K562 (cell line): Measurements from ENCODE around the gene B3GALT4. TPM values are rescaled to one million over a fixed set of nuclear protein-coding genes. Genes with fewer than 3 reads are reported as not detected.

Experiments used
- ELF4 ChIP-seq: fragments of 450-650 bp; formaldehyde crosslinking; IDR thresholded peaks from 2 replicates; pipeline ENCODE4 v1.4.0; 2022; ENCODE audit warnings: missing genetic modification characterization
- ESRRA ChIP-seq: fragments of 450-650 bp; IDR thresholded peaks from 2 replicates; pipeline ENCODE4 v1.6.1; 2014; ENCODE audit warnings: low read depth, mild to moderate bottlenecking, moderate library complexity, borderline replicate concordance
- FOXA1 ChIP-seq: fragments of 450-650 bp; IDR thresholded peaks from 2 replicates; pipeline ENCODE4 v1.6.1; 2016; ENCODE audit warnings: mild to moderate bottlenecking, borderline replicate concordance
- LEF1 ChIP-seq: fragments of 450-650 bp; IDR thresholded peaks from 2 replicates; pipeline ENCODE4 v1.6.1; 2016; ENCODE audit warnings: mild to moderate bottlenecking
- MCM5 ChIP-seq: fragments of 450-650 bp; IDR thresholded peaks from 2 replicates; pipeline ENCODE4 v1.6.1; 2016; ENCODE audit warnings: low read depth
- NBN ChIP-seq: fragments of 450-650 bp; IDR thresholded peaks from 2 replicates; pipeline ENCODE4 v1.6.1; 2016; ENCODE audit warnings: low read depth, mild to moderate bottlenecking
- POU5F1 ChIP-seq: fragments of 150-350 bp; IDR thresholded peaks from 2 replicates; pipeline ENCODE4 v1.6.1; 2014; ENCODE audit warnings: borderline replicate concordance, low read length, low read depth, mild to moderate bottlenecking; ENCODE audit not compliant: partially characterized antibody
- PYGO2 ChIP-seq: fragments of 450-650 bp; IDR thresholded peaks from 2 replicates; pipeline ENCODE4 v1.6.1; 2016; ENCODE audit warnings: mild to moderate bottlenecking, missing genetic modification characterization, moderate library complexity, missing compliant biosample characterization
- ZBTB1 ChIP-seq: sonication (generic); formaldehyde crosslinking; IDR thresholded peaks from 2 replicates; pipeline ENCODE4 v1.8.1; 2023; ENCODE audit warnings: missing genetic modification reagents, low read depth, mild to moderate bottlenecking, borderline replicate concordance
- ZFP30 ChIP-seq: fragments of 250-450 bp; sonication (Bioruptor Pico); IDR thresholded peaks from 2 replicates; pipeline ENCODE4 v1.8.0; 2022; ENCODE audit warnings: moderate library complexity, mild to moderate bottlenecking, inconsistent platforms, borderline replicate concordance
- ZNF408 ChIP-seq: fragments of 250-450 bp; sonication (Bioruptor Pico); IDR thresholded peaks from 2 replicates; pipeline ENCODE4 v1.4.0; 2020; ENCODE audit warnings: low read depth, mild to moderate bottlenecking, moderate library complexity
- ZNF583 ChIP-seq: fragments of 250-450 bp; sonication (Bioruptor Pico); IDR thresholded peaks from 2 replicates; pipeline ENCODE4 v1.4.0; 2020
- ZNF699 ChIP-seq: fragments of 250-450 bp; sonication (Bioruptor Pico); IDR thresholded peaks from 2 replicates; pipeline ENCODE4 v1.8.0; 2021; ENCODE audit warnings: mild to moderate bottlenecking, moderate library complexity; ENCODE audit not compliant: insufficient replicate concordance
- ZSCAN29 ChIP-seq: fragments of 450-650 bp; IDR thresholded peaks from 2 replicates; pipeline ENCODE4 v1.6.1; 2017
- polyA plus RNA-seq, 8 experiments: library from polyadenylated mRNA; depleted of rRNA in 4 of 8; stranded (reverse) in 5 of 8; unstranded in 3 of 8; fragments of >200 nt; fragmentation: Nextera tagmentation in 2 of 8; fragmentation: Illumina TruSeq in 1 of 8; extraction: Ambion mirVana in 2 of 8; extraction: Trizol in 1 of 8; gene quantifications; 2 replicates each; pipeline versions ENCODE4 v1.2.1 to v1.2.3, GENCODE V29; 2011 to 2014; ENCODE audit warnings: inconsistent platforms in 1 of 8, missing spikeins in 1 of 8
- total RNA-seq, 7 experiments: library from RNA; depleted of rRNA in 6 of 7; stranded (reverse); fragments of >200 nt in 6 of 7; fragmentation: Illumina TruSeq in 2 of 7; extraction: Trizol in 2 of 7; gene quantifications; 2 replicates each; pipeline versions ENCODE4 v1.2.1 to v1.2.3, GENCODE V29; 2011 to 2021; ENCODE audit warnings: low replicate concordance in 1 of 7
- TF ChIP-seq, protein P1 (sequence below): fragments of 450-650 bp; IDR thresholded peaks from 2 replicates; pipeline ENCODE4 v1.6.1; 2017; ENCODE audit warnings: mild to moderate bottlenecking, moderate library complexity
- TF ChIP-seq, protein P2 (sequence below): fragments of 250-450 bp; sonication (Bioruptor Pico); IDR thresholded peaks from 2 replicates; pipeline ENCODE4 v1.8.0; 2022; ENCODE audit warnings: inconsistent platforms
- TF ChIP-seq, protein P3 (sequence below): IDR thresholded peaks from 3 replicates; pipeline ENCODE4 v1.6.1; 2011; ENCODE audit warnings: borderline replicate concordance, mild to moderate bottlenecking, moderate library complexity; ENCODE audit not compliant: insufficient read length; ENCODE audit errors: extremely low read depth
- TF ChIP-seq, protein P4 (sequence below): IDR thresholded peaks from 2 replicates; pipeline ENCODE4 v1.6.1; 2014; ENCODE audit warnings: antibody characterized with exemption

B3GALT4 gene
- total and polyA plus RNA-seq, 9 of the 15 experiments (the other 6 are each of a cell fraction or from before 2014, with no cell fraction given): 0.11 to 1.3 (median 0.53) TPM; not detected in 1

DNA sequence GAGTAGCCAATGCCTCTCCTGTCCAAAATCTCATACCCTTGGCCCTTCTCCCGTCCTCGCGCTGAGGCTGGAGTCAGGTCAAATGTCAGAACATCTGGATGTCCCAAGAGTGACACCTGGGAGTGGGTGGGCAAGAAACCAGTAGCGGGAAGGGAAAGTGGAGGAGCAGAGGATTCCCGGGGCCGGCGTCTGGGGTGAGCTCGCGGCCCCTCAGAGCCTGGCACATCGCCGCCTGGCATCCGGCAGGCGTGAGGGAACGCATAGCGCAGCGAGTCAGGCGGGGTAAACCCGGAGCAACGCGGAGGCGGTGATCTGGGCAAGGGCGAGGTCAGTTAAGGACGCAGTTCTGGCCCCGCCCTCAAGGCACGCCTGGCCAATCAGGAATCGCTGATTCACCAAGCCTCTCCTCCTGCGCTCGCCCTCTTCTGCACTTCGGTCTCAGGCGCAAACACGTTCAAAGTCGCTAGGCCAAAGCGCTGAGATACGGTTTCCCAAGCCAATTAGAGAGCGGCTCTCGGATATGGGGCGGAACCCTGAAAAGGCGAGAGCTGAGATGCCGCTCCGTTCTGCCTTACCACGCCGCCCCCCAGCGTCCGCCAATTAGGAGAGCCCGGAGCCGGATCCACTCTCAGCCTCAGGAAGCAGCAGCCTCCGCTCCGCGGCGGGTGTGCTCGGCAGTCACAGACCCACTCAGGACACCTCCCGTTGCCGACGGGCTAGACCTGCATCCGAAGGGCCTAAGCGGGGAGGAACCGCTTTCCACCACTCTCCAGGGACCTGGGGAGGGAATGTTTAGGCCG, 27.8 kb upstream of the B3GALT4 start (continued):
- TF ChIP-seq, protein P1, sequence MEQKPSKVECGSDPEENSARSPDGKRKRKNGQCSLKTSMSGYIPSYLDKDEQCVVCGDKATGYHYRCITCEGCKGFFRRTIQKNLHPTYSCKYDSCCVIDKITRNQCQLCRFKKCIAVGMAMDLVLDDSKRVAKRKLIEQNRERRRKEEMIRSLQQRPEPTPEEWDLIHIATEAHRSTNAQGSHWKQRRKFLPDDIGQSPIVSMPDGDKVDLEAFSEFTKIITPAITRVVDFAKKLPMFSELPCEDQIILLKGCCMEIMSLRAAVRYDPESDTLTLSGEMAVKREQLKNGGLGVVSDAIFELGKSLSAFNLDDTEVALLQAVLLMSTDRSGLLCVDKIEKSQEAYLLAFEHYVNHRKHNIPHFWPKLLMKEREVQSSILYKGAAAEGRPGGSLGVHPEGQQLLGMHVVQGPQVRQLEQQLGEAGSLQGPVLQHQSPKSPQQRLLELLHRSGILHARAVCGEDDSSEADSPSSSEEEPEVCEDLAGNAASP: peak; percentile 100
- TF ChIP-seq ELF4 (CRISPR knock-in tag): peak; percentile 41; the same call in 1 of the 2 replicates
- TF ChIP-seq, protein P2, sequence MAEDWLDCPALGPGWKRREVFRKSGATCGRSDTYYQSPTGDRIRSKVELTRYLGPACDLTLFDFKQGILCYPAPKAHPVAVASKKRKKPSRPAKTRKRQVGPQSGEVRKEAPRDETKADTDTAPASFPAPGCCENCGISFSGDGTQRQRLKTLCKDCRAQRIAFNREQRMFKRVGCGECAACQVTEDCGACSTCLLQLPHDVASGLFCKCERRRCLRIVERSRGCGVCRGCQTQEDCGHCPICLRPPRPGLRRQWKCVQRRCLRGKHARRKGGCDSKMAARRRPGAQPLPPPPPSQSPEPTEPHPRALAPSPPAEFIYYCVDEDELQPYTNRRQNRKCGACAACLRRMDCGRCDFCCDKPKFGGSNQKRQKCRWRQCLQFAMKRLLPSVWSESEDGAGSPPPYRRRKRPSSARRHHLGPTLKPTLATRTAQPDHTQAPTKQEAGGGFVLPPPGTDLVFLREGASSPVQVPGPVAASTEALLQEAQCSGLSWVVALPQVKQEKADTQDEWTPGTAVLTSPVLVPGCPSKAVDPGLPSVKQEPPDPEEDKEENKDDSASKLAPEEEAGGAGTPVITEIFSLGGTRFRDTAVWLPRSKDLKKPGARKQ (CRISPR knock-in tag): no peak
- TF ChIP-seq, protein P3, sequence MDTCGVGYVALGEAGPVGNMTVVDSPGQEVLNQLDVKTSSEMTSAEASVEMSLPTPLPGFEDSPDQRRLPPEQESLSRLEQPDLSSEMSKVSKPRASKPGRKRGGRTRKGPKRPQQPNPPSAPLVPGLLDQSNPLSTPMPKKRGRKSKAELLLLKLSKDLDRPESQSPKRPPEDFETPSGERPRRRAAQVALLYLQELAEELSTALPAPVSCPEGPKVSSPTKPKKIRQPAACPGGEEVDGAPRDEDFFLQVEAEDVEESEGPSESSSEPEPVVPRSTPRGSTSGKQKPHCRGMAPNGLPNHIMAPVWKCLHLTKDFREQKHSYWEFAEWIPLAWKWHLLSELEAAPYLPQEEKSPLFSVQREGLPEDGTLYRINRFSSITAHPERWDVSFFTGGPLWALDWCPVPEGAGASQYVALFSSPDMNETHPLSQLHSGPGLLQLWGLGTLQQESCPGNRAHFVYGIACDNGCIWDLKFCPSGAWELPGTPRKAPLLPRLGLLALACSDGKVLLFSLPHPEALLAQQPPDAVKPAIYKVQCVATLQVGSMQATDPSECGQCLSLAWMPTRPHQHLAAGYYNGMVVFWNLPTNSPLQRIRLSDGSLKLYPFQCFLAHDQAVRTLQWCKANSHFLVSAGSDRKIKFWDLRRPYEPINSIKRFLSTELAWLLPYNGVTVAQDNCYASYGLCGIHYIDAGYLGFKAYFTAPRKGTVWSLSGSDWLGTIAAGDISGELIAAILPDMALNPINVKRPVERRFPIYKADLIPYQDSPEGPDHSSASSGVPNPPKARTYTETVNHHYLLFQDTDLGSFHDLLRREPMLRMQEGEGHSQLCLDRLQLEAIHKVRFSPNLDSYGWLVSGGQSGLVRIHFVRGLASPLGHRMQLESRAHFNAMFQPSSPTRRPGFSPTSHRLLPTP: no peak
- TF ChIP-seq NBN: no peak; the same call in none of the 2 replicates
- peak; percentile 95 for TF ChIP-seq ESRRA
- peak; percentile 84 for TF ChIP-seq LEF1
- TF ChIP-seq, protein P4, sequence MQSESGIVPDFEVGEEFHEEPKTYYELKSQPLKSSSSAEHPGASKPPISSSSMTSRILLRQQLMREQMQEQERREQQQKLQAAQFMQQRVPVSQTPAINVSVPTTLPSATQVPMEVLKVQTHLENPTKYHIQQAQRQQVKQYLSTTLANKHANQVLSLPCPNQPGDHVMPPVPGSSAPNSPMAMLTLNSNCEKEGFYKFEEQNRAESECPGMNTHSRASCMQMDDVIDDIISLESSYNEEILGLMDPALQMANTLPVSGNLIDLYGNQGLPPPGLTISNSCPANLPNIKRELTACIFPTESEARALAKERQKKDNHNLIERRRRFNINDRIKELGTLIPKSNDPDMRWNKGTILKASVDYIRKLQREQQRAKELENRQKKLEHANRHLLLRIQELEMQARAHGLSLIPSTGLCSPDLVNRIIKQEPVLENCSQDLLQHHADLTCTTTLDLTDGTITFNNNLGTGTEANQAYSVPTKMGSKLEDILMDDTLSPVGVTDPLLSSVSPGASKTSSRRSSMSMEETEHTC: peak; percentile 25; the same call in 1 of the 2 replicates
- TF ChIP-seq ZBTB1 (CRISPR knock-in tag): no peak
- TF ChIP-seq PYGO2 (tag): 0 out of 2 replicates have a peak, but pooled peaks have one; percentile 16
- TF ChIP-seq ZFP30 (CRISPR knock-in tag): no peak
- no peak for TF ChIP-seq FOXA1
- 0 out of 2 replicates have a peak, but pooled peaks have one; percentile 49 for TF ChIP-seq ZSCAN29
- TF ChIP-seq ZNF408 (CRISPR knock-in tag): no peak
- no peak for TF ChIP-seq MCM5
- no peak for TF ChIP-seq ZNF583
- no peak for TF ChIP-seq ZNF699 (CRISPR knock-in tag)
- TF ChIP-seq POU5F1: no peak
